Vagina (tissue), 2 donors: ENCODE data around the gene ERG. TPM values are rescaled to one million over a fixed set of nuclear protein-coding genes. Genes with fewer than 3 reads are reported as not detected.

ENCODE experiments used
- DNase-seq, 2 donors: peaks; one replicate each; pipeline ENCODE4 v3.0.0-alpha.2; 2017; ENCODE audit errors: extremely low spot score in 2 of 2
- H3K27ac ChIP-seq: fragments of 200-600 bp; sonication (generic); one replicate; pipeline ENCODE4 v1.5.1; 2019
- H3K27me3 ChIP-seq: fragments of 200-600 bp; sonication (generic); one replicate; pipeline ENCODE4 v1.5.1; 2019
- H3K36me3 ChIP-seq, 2 donors: fragments of 200-600 bp; sonication (generic); one replicate each; pipeline ENCODE4 v1.5.1; 2017 to 2019
- H3K4me1 ChIP-seq: fragments of 200-600 bp; sonication (generic); one replicate; pipeline ENCODE4 v1.5.1; 2019
- H3K4me3 ChIP-seq, 2 donors: fragments of 200-600 bp; sonication (generic); 1 replicate in 1 of 2; 2 replicates in 1 of 2; pipeline ENCODE4 v1.5.1; 2016 to 2019
- H3K9me3 ChIP-seq: fragments of 200-600 bp; sonication (generic); one replicate; pipeline ENCODE4 v1.5.1; 2019
- POLR2A ChIP-seq, 2 donors: fragments of 450-650 bp; IDR thresholded peaks; one replicate each; pipeline ENCODE4 v1.6.1; 2017; ENCODE audit warnings: antibody characterized with exemption in 2 of 2, mild to moderate bottlenecking in 2 of 2, moderate library complexity in 2 of 2
- POLR2AphosphoS5 ChIP-seq, 2 donors: sonication (generic); formaldehyde crosslinking; IDR thresholded peaks; one replicate each; pipeline ENCODE4 v1.9.0; 2017; ENCODE audit warnings: antibody characterized with exemption in 2 of 2, mild to moderate bottlenecking in 2 of 2, low read depth in 1 of 2; ENCODE audit not compliant: insufficient read depth in 1 of 2
- intact Hi-C: fragments of 100-400 bp; cut with DNase I; formaldehyde crosslinking; loops from one replicate; pipeline ENCODE4 v1.15.1; 2023
- total RNA-seq: library from RNA; depleted of rRNA; stranded (reverse); fragments of >200 nt; gene quantifications from one replicate; pipeline ENCODE4 v1.2.3, GENCODE V29; 2016
- TF ChIP-seq, protein P1 (sequence below), 3 experiments: fragments of 450-650 bp in 2 of 3; fragments of 200-600 bp in 1 of 3; sonication (generic) in 1 of 3; IDR thresholded peaks; one replicate each; pipeline ENCODE4 v1.5.1; 2017 to 2019; ENCODE audit warnings: antibody characterized with exemption in 3 of 3, mild to moderate bottlenecking in 2 of 3, moderate library complexity in 2 of 3

Gene ERG
- total RNA-seq, 1 donor from 2014 or later = 20.9 TPM

- intact Hi-C loops = no loop called here
- DNase-seq = no peak
- TF ChIP-seq, protein P1, sequence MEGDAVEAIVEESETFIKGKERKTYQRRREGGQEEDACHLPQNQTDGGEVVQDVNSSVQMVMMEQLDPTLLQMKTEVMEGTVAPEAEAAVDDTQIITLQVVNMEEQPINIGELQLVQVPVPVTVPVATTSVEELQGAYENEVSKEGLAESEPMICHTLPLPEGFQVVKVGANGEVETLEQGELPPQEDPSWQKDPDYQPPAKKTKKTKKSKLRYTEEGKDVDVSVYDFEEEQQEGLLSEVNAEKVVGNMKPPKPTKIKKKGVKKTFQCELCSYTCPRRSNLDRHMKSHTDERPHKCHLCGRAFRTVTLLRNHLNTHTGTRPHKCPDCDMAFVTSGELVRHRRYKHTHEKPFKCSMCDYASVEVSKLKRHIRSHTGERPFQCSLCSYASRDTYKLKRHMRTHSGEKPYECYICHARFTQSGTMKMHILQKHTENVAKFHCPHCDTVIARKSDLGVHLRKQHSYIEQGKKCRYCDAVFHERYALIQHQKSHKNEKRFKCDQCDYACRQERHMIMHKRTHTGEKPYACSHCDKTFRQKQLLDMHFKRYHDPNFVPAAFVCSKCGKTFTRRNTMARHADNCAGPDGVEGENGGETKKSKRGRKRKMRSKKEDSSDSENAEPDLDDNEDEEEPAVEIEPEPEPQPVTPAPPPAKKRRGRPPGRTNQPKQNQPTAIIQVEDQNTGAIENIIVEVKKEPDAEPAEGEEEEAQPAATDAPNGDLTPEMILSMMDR (IDR thresholded peaks at IDR 0.05) = no peak
- TF ChIP-seq POLR2A (IDR thresholded peaks at IDR 0.05) (no peak), POLR2AphosphoS5 (IDR thresholded peaks at IDR 0.05; ENCODE audit: insufficient read depth in 1 of 2, low read depth in 1 of 2) (no peak)
- Histone ChIP-seq H3K4me1 (no peaks in the 10 kb centered on the region), H3K27me3 (no peaks in the 10 kb centered on the region), H3K9me3 (no peaks in the 10 kb centered on the region), H3K36me3 (no peaks in the 10 kb centered on the region), H3K4me3 (no peak overlapping the region), H3K27ac (no peak overlapping the region)
These were observed 80.6 kb downstream of the ERG start for GRCh38 chr21:38417726-38418125.

DNA sequence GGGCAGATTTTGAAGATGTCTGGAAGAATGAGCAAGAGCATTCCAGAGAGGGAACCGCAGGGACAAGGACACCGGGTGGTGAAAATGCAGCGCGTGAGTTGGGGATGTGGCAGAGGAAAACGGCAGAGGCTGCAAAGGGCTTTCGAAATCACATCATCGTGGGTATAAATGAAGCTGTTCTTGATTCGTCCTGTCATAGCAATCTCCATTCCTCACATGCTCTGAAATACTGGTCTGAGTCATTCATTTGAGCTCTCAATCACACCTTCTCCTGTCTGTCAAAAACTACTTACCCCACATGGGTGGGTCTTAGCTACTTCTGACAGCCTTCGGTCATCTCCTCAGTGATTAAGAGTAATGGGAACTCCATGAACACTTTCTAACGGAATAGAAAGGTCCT is 81.5 kb downstream of the ERG start:
- no peak overlapping the region for H3K4me3 ChIP-seq
- intact Hi-C loops = no loop called here
- TF ChIP-seq POLR2A (IDR thresholded peaks at IDR 0.05) = no peak
- TF ChIP-seq, protein P1 (IDR thresholded peaks at IDR 0.05) = no peak
- TF ChIP-seq POLR2AphosphoS5 (IDR thresholded peaks at IDR 0.05; ENCODE audit: insufficient read depth in 1 of 2, low read depth in 1 of 2) = no peak
- H3K36me3 ChIP-seq = no peaks in the 10 kb centered on the region
- H3K9me3 ChIP-seq = no peaks in the 10 kb centered on the region
- H3K4me1 ChIP-seq = no peaks in the 10 kb centered on the region
- no peak overlapping the region for H3K27ac ChIP-seq
- no peaks in the 10 kb centered on the region for H3K27me3 ChIP-seq
- DNase-seq = no peak

GRCh38 chr21:38413958-38414548 is 84.2 kb downstream of the ERG start:
- no peaks in the 10 kb centered on the region for H3K27me3 ChIP-seq
- no peak overlapping the region for H3K4me3 ChIP-seq
- H3K9me3 ChIP-seq = no peaks in the 10 kb centered on the region
- TF ChIP-seq, protein P1 (IDR thresholded peaks at IDR 0.05) = no peak
- TF ChIP-seq POLR2AphosphoS5 (IDR thresholded peaks at IDR 0.05; ENCODE audit: insufficient read depth in 1 of 2, low read depth in 1 of 2) (no peak), POLR2A (IDR thresholded peaks at IDR 0.05) (no peak)
- no peak for DNase-seq
- H3K4me1 ChIP-seq = no peaks in the 10 kb centered on the region
- intact Hi-C loops = no loop called here
- no peak overlapping the region for H3K27ac ChIP-seq
- H3K36me3 ChIP-seq = no peaks in the 10 kb centered on the region

DNA sequence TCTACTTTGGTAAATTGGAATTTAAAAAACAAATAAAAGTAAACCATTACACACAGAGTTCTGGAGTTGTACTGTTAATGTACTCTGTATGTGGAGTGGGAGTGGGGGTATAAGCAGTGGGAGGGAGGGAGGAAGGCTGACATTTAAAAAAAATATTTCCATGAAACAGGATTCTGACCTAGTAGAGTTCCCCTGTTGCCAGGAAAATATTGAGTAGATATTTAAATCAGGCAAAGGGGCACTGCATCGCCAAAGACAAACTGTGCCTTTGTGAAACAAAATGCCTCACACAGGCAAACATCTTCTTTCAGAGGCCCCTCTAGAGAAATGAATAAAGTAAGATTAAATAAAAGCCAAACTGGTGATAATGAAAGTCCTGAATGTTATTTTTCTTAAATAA is 87.8 kb downstream of the ERG start:
- intact Hi-C loops = no loop called here
- Histone ChIP-seq H3K9me3 (no peaks in the 10 kb centered on the region), H3K27ac (no peak overlapping the region), H3K27me3 (no peaks in the 10 kb centered on the region), H3K4me3 (no peak overlapping the region), H3K36me3 (no peaks in the 10 kb centered on the region), H3K4me1 (no peaks in the 10 kb centered on the region)
- DNase-seq = no peak
- TF ChIP-seq, protein P1 (IDR thresholded peaks at IDR 0.05) = no peak
- no peak for TF ChIP-seq POLR2A (IDR thresholded peaks at IDR 0.05)
- no peak for TF ChIP-seq POLR2AphosphoS5 (IDR thresholded peaks at IDR 0.05; ENCODE audit: insufficient read depth in 1 of 2, low read depth in 1 of 2)

DNA sequence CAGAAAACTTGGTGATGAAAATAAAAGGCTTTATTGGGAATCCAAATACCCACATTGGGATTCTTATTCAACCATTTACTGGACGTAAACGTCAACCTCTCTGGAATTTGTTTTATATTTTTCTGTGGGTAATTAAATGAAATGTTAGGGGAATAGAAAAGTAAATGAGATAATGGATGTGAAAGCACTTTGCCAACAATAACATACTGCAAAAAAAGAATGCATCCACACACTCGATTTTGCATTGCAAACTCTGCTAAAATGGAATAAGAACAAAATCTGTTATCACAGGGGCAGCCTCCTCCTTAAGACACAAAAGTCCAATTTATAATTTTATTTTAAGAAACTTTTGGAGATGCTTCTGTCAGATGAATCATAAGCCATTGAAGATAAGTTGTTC is 88.4 kb downstream of the ERG start:
- DNase-seq = no peak
- intact Hi-C loops = no loop called here
- H3K4me1 ChIP-seq = no peaks in the 10 kb centered on the region

More for the DNA sequence above, 88.4 kb downstream of the ERG start:
- Histone ChIP-seq H3K4me3 (no peak overlapping the region), H3K27ac (no peak overlapping the region), H3K9me3 (no peaks in the 10 kb centered on the region), H3K36me3 (no peaks in the 10 kb centered on the region), H3K27me3 (no peaks in the 10 kb centered on the region)
- no peak for TF ChIP-seq POLR2AphosphoS5 (IDR thresholded peaks at IDR 0.05; ENCODE audit: insufficient read depth in 1 of 2, low read depth in 1 of 2)
- TF ChIP-seq POLR2A (IDR thresholded peaks at IDR 0.05) = no peak
- TF ChIP-seq, protein P1 (IDR thresholded peaks at IDR 0.05) = no peak
